ENCODE measurements around the gene KLHL26.

DNA sequence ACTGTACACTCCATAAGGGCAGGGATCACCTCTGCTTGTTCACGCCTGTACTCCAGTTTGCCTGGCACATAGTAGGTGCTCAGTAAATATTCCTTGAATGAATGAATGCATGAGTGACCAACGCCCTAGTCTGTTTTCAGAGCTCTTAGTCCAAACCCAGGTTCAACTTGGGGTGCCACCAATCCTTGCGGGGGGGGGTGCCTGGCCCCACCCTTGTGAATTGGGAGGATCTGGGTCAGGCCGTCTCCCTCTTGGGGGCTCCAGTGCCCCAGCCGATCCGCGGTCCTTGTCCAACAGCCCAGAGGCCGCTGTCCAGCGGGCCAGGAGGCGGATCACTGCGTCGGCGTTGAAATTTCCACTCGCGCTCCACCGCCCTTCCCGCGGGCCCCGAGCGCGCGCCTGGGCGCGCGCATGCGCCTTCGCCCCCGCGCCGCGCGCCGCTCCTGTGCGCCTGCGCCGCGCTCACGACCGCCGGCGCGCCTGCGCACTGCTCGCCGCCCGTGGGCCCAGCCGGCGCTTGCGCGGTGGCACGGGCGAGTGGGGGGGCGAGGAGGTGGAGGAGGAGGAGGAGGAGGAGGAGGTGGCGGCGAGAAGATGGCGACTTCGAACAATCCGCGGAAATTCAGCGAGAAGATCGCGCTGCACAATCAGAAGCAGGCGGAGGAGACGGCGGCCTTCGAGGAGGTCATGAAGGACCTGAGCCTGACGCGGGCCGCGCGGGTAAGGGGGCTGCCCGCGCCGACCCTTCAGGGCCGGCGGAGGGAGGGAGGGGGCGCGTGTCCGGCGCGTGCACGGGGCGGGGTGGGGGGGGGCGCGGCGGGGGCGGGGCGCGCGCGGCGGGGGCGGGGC lies 46.5 kb downstream of the KLHL26 start, which contains the start of gene CRTC1:
- TF ChIP-seq, protein P1, sequence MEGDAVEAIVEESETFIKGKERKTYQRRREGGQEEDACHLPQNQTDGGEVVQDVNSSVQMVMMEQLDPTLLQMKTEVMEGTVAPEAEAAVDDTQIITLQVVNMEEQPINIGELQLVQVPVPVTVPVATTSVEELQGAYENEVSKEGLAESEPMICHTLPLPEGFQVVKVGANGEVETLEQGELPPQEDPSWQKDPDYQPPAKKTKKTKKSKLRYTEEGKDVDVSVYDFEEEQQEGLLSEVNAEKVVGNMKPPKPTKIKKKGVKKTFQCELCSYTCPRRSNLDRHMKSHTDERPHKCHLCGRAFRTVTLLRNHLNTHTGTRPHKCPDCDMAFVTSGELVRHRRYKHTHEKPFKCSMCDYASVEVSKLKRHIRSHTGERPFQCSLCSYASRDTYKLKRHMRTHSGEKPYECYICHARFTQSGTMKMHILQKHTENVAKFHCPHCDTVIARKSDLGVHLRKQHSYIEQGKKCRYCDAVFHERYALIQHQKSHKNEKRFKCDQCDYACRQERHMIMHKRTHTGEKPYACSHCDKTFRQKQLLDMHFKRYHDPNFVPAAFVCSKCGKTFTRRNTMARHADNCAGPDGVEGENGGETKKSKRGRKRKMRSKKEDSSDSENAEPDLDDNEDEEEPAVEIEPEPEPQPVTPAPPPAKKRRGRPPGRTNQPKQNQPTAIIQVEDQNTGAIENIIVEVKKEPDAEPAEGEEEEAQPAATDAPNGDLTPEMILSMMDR (IDR thresholded peaks at IDR 0.05), result no peak
- peak in 1 of 2 donors; percentile 66 for TF ChIP-seq POLR2A (IDR thresholded peaks at IDR 0.05)
